ENCODE data around the gene OR52D1. TPM values are rescaled to one million over a fixed set of nuclear protein-coding genes. Genes with fewer than 3 reads are reported as not detected.

OR52D1 gene
- total RNA-seq (2021; ENCODE audit: unreplicated experiment), result not detected
- polyA plus RNA-seq (2012), result 1.4 and 3.4 TPM in 2 replicates
- Bru-seq, nascent RNA, result not detected
- BruChase-seq, experiment 1, labeled RNA remaining after a 6-hour chase, result not detected
- BruChase-seq, experiment 2, labeled RNA remaining after a 2-hour chase, result percentile 21 among the genes with signal in this experiment
- long read RNA-seq, result 0 reads

GRCh38 chr11:5488385-5488784 is at the start of gene OR52D1:
Gene OR52D1, plus strand, starts transcription at chr11:5488685. Its CDS starts 22 bp downstream, at chr11:5488707.
- ATAC-seq, result no peak
- ChIA-PET CTCF (no interaction called here), POLR2A (interaction anchor here (1.8 kb wide), 1 partner anchor 17 kb away, joined by 9 read pairs; no protein-coding TSS in a partner anchor)

More at GRCh38 chr11:5488385-5488784, at the start of gene OR52D1:
- intact Hi-C loops (cut with micrococcal nuclease), result no loop called here
- DNase-seq (ENCODE audit: low read depth, low spot score), result no peak
- peak within 1 kb of the TSS; percentile 21 for H3K9ac ChIP-seq (ENCODE audit: low read length)
- peaks cover 0 to 74% of the 10 kb centered on the region in 2 experiments; a peak in 2 of 4 replicates for H3K4me1 ChIP-seq (ENCODE audit: control insufficient read depth in 1 of 2, insufficient read depth in 2 of 2, low read length in 2 of 2)
- RAD21 ChIA-PET (ENCODE audit: low non-redundant PET in 1 of 2, low total read pairs in 2 of 2, uncharacterized antibody in 2 of 2, unreplicated experiment in 2 of 2), result no interaction called here
- no peaks in the 10 kb centered on the region for H3K9me2 ChIP-seq (ENCODE audit: insufficient read depth)
- BruUV-seq (replicated peaks), result no TSS peak
- H2AFZ ChIP-seq (ENCODE audit: low read depth, low read length, poor library complexity, severe bottlenecking), result no peak within 1 kb of the TSS
- TF ChIP-seq EZH2 (IDR thresholded peaks at IDR 0.05) (no peak), POLR2AphosphoS5 (IDR thresholded peaks at IDR 0.05; ENCODE audit: low read depth, low read length) (no peak), ZFX (IDR thresholded peaks at IDR 0.05) (no peak), EGR1 (IDR thresholded peaks at IDR 0.05; ENCODE audit: low read depth) (no peak), JUND (IDR thresholded peaks at IDR 0.05) (no peak), CTCF (IDR thresholded peaks at IDR 0.05 in 2 of 3, conservative IDR thresholded peaks at IDR 0.05 in 1 of 3; ENCODE audit: borderline replicate concordance in 1 of 3, insufficient read depth in 1 of 3, low read depth in 2 of 3, low read length in 2 of 3) (no peak), SRF (IDR thresholded peaks at IDR 0.05; ENCODE audit: low read depth) (no peak), ZBTB33 (IDR thresholded peaks at IDR 0.05; ENCODE audit: extremely low read depth, insufficient replicate concordance, low read length) (no peak), POLR2A (IDR thresholded peaks at IDR 0.05; ENCODE audit: borderline replicate concordance, extremely low read depth, insufficient read depth, insufficient read length) (no peak), REST (IDR thresholded peaks at IDR 0.05; ENCODE audit: low read depth) (no peak), TCF7L2 (IDR thresholded peaks at IDR 0.05; ENCODE audit: borderline replicate concordance, extremely low read depth, insufficient read depth, insufficient read length) (no peak), FOSL1 (IDR thresholded peaks at IDR 0.05; ENCODE audit: low read depth) (no peak), ELF1 (IDR thresholded peaks at IDR 0.05; ENCODE audit: borderline replicate concordance, low read depth) (no peak), RAD21 (IDR thresholded peaks at IDR 0.05; ENCODE audit: low read depth) (no peak), CBX3 (IDR thresholded peaks at IDR 0.05; ENCODE audit: low read depth) (no peak), ATF3 (IDR thresholded peaks at IDR 0.05) (no peak), YY1 (IDR thresholded peaks at IDR 0.05; ENCODE audit: extremely low read depth, insufficient replicate concordance, low read depth, low read length) (no peak), EZH2phosphoT487 (IDR thresholded peaks at IDR 0.05; ENCODE audit: borderline replicate concordance) (no peak)
- no peak within 1 kb of the TSS for H3K4me3 ChIP-seq (replicated peaks in 1 of 2; ENCODE audit: low read depth in 1 of 2, low read length in 2 of 2)
- H3K79me2 ChIP-seq (ENCODE audit: insufficient read depth, low read length), result peaks cover 100% of the 10 kb centered on the region
- H3K36me3 ChIP-seq (ENCODE audit: control insufficient read depth in 1 of 2, insufficient read depth in 2 of 2, low read length in 2 of 2), result peaks cover 0 to 77% of the 10 kb centered on the region in 2 experiments; a peak in 3 of 4 replicates
- no peaks in the 10 kb centered on the region for H3K9me3 ChIP-seq (ENCODE audit: control insufficient read depth in 1 of 2, insufficient read depth in 1 of 2, low read depth in 1 of 2, low read length in 2 of 2)
- no peak within 1 kb of the TSS; the same call in 1 of the 2 replicates for H3K4me2 ChIP-seq (ENCODE audit: low read length)
- H4K20me1 ChIP-seq (ENCODE audit: insufficient read depth), result peaks cover 83% of the 10 kb centered on the region; the same call in 1 of the 2 replicates
- no peaks in the 10 kb centered on the region for H3K27me3 ChIP-seq (ENCODE audit: insufficient read depth, low read length)
- peak within 1 kb of the TSS; percentile 6; the same call in 1 of the 2 replicates for H3K27ac ChIP-seq (ENCODE audit: low read depth, low read length)

Measured in HCT116 (cell line).